A549 (cell line): ENCODE data around the gene ACOXL.

Source experiments
- POLR2A ChIP-seq: IDR thresholded peaks from 2 replicates; pipeline ENCODE4 v1.6.1; 2012; ENCODE audit warnings: mild to moderate bottlenecking, low read length
- TF ChIP-seq, protein P1 (sequence below): IDR thresholded peaks from 2 replicates; pipeline ENCODE4 v1.6.1; 2012

DNA sequence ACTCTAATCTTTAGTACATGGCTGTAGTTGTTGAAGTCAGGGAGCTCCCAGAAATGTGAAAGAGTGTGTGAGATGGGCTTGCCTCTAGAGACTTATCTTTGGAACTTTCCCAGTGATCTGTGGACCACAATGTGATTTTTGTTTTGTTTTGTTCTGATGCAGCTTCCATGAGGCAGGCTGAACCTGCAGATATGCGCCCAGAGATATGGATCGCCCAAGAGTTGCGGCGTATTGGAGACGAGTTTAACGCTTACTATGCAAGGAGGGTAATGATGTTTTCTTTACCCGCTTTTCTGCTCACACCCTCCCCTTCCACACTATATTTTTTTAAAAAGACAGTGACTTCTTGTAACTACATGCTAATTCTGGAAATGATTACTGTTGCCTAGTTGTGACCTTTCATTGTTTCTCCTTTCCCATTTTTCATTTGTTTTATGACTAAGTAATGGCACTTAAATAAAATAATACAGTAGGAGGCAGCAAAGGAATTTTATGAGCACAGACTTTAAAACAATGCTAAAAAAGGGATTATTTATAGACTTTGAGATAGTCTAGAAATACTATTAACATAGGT is 417.6 kb downstream of the ACOXL start:
- TF ChIP-seq POLR2A, result no peak
- TF ChIP-seq, protein P1, sequence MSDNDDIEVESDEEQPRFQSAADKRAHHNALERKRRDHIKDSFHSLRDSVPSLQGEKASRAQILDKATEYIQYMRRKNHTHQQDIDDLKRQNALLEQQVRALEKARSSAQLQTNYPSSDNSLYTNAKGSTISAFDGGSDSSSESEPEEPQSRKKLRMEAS, result no peak
